OCI-LY1 (cell line): Measurements from ENCODE around the gene CCDC78.
A peak's percentile ranks its signal among the peaks of the same experiment; 100 is the strongest.

Source experiments
- H2AFZ ChIP-seq: fragments of 200-600 bp; sonication (generic), shearing (Covaris generic); 2 replicates; pipeline ENCODE4 v1.6.0; 2014; ENCODE audit warnings: antibody characterized with exemption, mild to moderate bottlenecking, low read length
- H3F3A ChIP-seq: fragments of 200-600 bp; sonication (generic), shearing (Covaris generic); 2 replicates; pipeline ENCODE4 v1.6.0; 2014; ENCODE audit warnings: mild to moderate bottlenecking, antibody characterized with exemption, low read length, moderate library complexity; ENCODE audit not compliant: insufficient read depth
- H3K27ac ChIP-seq: fragments of 200-600 bp; sonication (generic); 2 replicates; pipeline ENCODE4 v1.5.1; 2014; ENCODE audit warnings: low read length, mixed run types, mild to moderate bottlenecking, low read depth; ENCODE audit not compliant: poor library complexity, severe bottlenecking
- H3K27me3 ChIP-seq: fragments of 200-600 bp; sonication (generic); 2 replicates; pipeline ENCODE4 v1.6.0; 2014; ENCODE audit warnings: antibody characterized with exemption, mild to moderate bottlenecking, low read length, moderate library complexity; ENCODE audit not compliant: insufficient read depth
- H3K36me3 ChIP-seq: fragments of 200-600 bp; sonication (generic); 2 replicates; pipeline ENCODE4 v1.6.1; 2014; ENCODE audit warnings: mild to moderate bottlenecking, antibody characterized with exemption, low read length, moderate library complexity, mixed read lengths; ENCODE audit not compliant: insufficient read depth
- H3K4me1 ChIP-seq: fragments of 200-600 bp; sonication (generic); 2 replicates; pipeline ENCODE4 v1.5.1; 2014; ENCODE audit warnings: mild to moderate bottlenecking, low read length, moderate library complexity; ENCODE audit not compliant: insufficient read depth, severe bottlenecking
- H3K4me2 ChIP-seq: fragments of 200-600 bp; sonication (generic), shearing (Covaris generic); 2 replicates; pipeline ENCODE4 v1.6.1; 2014; ENCODE audit warnings: low read length
- H3K4me3 ChIP-seq: fragments of 200-600 bp; sonication (generic); 2 replicates; pipeline ENCODE4 v1.5.1; 2014; ENCODE audit warnings: low read length, low read depth, mild to moderate bottlenecking, mixed read lengths; ENCODE audit not compliant: poor library complexity, severe bottlenecking
- H3K79me2 ChIP-seq: fragments of 200-600 bp; shearing (Covaris generic); 2 replicates; pipeline ENCODE4 v1.6.1; 2016; ENCODE audit warnings: mixed run types, low read length, mixed read lengths; ENCODE audit not compliant: insufficient read depth
- H3K9ac ChIP-seq: fragments of 200-600 bp; sonication (generic), shearing (Covaris generic); 2 replicates; pipeline ENCODE4 v1.6.1; 2014; ENCODE audit warnings: mild to moderate bottlenecking, low read length, mixed read lengths
- H3K9me2 ChIP-seq: fragments of 200-600 bp; sonication (generic), shearing (Covaris generic); 2 replicates; pipeline ENCODE4 v1.6.1; 2014; ENCODE audit warnings: low read depth, mild to moderate bottlenecking, low read length, mixed read lengths
- H3K9me3 ChIP-seq: fragments of 200-600 bp; shearing (Covaris generic); 2 replicates; pipeline ENCODE4 v1.6.1; 2014; ENCODE audit warnings: low read length, mixed read lengths
- H4K20me1 ChIP-seq: fragments of 200-600 bp; sonication (generic), shearing (Covaris generic); 2 replicates; pipeline ENCODE4 v1.6.0; 2016; ENCODE audit warnings: mild to moderate bottlenecking, low read length; ENCODE audit not compliant: insufficient read depth
- EZH2 ChIP-seq: fragments of 200-600 bp; sonication (generic), shearing (Covaris generic); IDR thresholded peaks from 2 replicates; pipeline ENCODE4 v1.8.0; 2017; ENCODE audit warnings: borderline replicate concordance, mixed run types, mild to moderate bottlenecking, antibody characterized with exemption, low read length, moderate library complexity, mixed read lengths
- TF ChIP-seq, protein P1 (sequence below): fragments of 200-600 bp; sonication (generic), shearing (Covaris generic); IDR thresholded peaks from 2 replicates; pipeline ENCODE4 v1.5.1; 2017; ENCODE audit warnings: mild to moderate bottlenecking, antibody characterized with exemption, low read length, moderate library complexity, mixed read lengths

CCDC78 gene

GRCh38 chr16:716200-716568 lies 10.1 kb downstream of the CCDC78 start:
- Histone ChIP-seq H3K27ac (no peak overlapping the region), H3K36me3 (no peaks in the 10 kb centered on the region), H3K9ac (no peak overlapping the region), H3K4me2 (peak overlapping the region; percentile 78; the same call in 1 of the 2 replicates), H3K4me3 (no peak overlapping the region), H3K9me2 (no peaks in the 10 kb centered on the region), H3F3A (no peaks in the 10 kb centered on the region), H3K4me1 (peaks cover 24% of the 10 kb centered on the region), H2AFZ (no peak overlapping the region), H3K27me3 (peaks cover 18% of the 10 kb centered on the region), H4K20me1 (no peaks in the 10 kb centered on the region), H3K9me3 (no peaks in the 10 kb centered on the region), H3K79me2 (no peaks in the 10 kb centered on the region)
- TF ChIP-seq EZH2: no peak
- TF ChIP-seq, protein P1, sequence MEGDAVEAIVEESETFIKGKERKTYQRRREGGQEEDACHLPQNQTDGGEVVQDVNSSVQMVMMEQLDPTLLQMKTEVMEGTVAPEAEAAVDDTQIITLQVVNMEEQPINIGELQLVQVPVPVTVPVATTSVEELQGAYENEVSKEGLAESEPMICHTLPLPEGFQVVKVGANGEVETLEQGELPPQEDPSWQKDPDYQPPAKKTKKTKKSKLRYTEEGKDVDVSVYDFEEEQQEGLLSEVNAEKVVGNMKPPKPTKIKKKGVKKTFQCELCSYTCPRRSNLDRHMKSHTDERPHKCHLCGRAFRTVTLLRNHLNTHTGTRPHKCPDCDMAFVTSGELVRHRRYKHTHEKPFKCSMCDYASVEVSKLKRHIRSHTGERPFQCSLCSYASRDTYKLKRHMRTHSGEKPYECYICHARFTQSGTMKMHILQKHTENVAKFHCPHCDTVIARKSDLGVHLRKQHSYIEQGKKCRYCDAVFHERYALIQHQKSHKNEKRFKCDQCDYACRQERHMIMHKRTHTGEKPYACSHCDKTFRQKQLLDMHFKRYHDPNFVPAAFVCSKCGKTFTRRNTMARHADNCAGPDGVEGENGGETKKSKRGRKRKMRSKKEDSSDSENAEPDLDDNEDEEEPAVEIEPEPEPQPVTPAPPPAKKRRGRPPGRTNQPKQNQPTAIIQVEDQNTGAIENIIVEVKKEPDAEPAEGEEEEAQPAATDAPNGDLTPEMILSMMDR: no peak

DNA sequence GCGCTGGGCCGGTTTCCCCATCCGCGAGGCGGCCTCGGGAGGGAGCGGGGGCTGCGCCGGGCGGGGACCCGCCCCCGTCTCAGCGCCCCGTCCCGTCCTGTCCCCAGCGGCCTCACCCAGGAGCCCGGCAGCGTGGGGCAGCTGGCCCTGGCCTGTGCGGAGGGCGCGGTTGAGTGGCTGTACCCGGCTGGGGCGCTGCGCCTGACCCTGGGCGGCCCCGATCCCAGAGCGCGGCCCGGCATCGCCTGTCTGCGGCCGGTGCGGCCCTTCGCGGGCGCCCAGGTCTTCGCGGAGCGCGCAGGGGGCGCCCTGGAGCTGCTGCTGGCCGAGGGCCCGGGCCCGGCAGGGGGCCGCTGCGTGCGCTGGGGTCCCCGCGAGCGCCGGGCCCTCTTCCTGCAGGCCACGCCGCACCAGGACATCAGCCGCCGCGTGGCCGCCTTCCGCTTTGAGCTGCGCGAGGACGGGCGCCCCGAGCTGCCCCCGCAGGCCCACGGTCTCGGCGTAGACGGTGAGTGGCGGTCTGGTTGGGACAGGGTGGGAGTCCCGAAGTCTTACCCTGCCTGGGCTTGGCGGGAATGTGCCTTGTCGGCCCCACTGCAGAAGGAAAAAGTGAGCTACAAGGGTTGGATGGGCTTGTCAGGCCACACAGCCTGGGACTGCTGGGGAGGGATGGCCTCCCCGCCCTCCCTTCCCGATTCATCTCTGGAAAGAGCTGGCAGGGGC lies 10.6 kb downstream of the CCDC78 start:
- Histone ChIP-seq H3K79me2 (no peaks in the 10 kb centered on the region), H3K4me1 (peaks cover 24% of the 10 kb centered on the region), H3K4me2 (peak overlapping the region; percentile 78), H3K9me3 (no peaks in the 10 kb centered on the region), H3K9ac (no peak overlapping the region; the same call in 1 of the 2 replicates), H3K4me3 (peak overlapping the region; percentile 57), H2AFZ (no peak overlapping the region), H3K9me2 (no peaks in the 10 kb centered on the region), H3K27ac (no peak overlapping the region), H3K36me3 (no peaks in the 10 kb centered on the region), H3F3A (no peaks in the 10 kb centered on the region), H4K20me1 (no peaks in the 10 kb centered on the region), H3K27me3 (peaks cover 22% of the 10 kb centered on the region)
- TF ChIP-seq EZH2: no peak
- TF ChIP-seq, protein P1: peak; percentile 13; the same call in 1 of the 2 replicates

- Histone ChIP-seq H3K9me3 (no peaks in the 10 kb centered on the region), H4K20me1 (no peaks in the 10 kb centered on the region), H3K36me3 (no peaks in the 10 kb centered on the region), H3K27ac (no peak within 1 kb of the TSS), H3F3A (no peaks in the 10 kb centered on the region), H3K27me3 (peaks cover 23% of the 10 kb centered on the region), H3K79me2 (no peaks in the 10 kb centered on the region), H3K4me3 (peak within 1 kb of the TSS; percentile 57), H3K9ac (no peak within 1 kb of the TSS; the same call in 1 of the 2 replicates), H3K9me2 (no peaks in the 10 kb centered on the region), H3K4me1 (peaks cover 17% of the 10 kb centered on the region), H3K4me2 (peak within 1 kb of the TSS; percentile 78), H2AFZ (no peak within 1 kb of the TSS)
- TF ChIP-seq EZH2: no peak
- TF ChIP-seq, protein P1: no peak
These were observed 11.4 kb downstream of the CCDC78 start, which contains the start of gene METRN for GRCh38 chr16:714558-715476. METRN (plus strand) TSS chr16:715118; CDS start chr16:715290, 172 bp downstream.
